HEK293 (cell line): ENCODE data around the gene RHBDL3.

Source experiments
- CTCF ChIA-PET: fragments of 350-600 bp; formaldehyde crosslinking; extraction: SDS; loops from one replicate; lab custom pipeline; 2021; ENCODE audit warnings: antibody characterized with exemption; lab: Yijun Ruan, JAX
- POLR2A ChIA-PET: fragments of 300-600 bp; formaldehyde crosslinking; extraction: SDS; loops from one replicate; lab custom pipeline; 2020; ENCODE audit warnings: antibody characterized with exemption, inconsistent platforms; lab: Yijun Ruan, JAX
- H3K27ac ChIP-seq: fragments of 200-500 bp; sonication (Bioruptor generic); 2 replicates; pipeline ENCODE4 v1.5.1; 2014; ENCODE audit warnings: low read depth, low read length, control low read depth, inconsistent platforms; ENCODE audit errors: extremely low read depth
- H3K36me3 ChIP-seq, 2 experiments: fragments of 200-500 bp in 1 of 2; sonication (Bioruptor generic) in 1 of 2; 1 replicate in 1 of 2; 2 replicates in 1 of 2; pipeline ENCODE4 v1.5.1; 2014 to 2017; ENCODE audit warnings: inconsistent platforms in 2 of 2, low read length in 2 of 2; ENCODE audit not compliant: control insufficient read depth in 2 of 2, insufficient read depth in 1 of 2
- H3K4me1 ChIP-seq: fragments of 200-500 bp; sonication (Bioruptor generic); 2 replicates; pipeline ENCODE4 v1.5.1; 2014; ENCODE audit warnings: mild to moderate bottlenecking, low read length, inconsistent platforms; ENCODE audit not compliant: control insufficient read depth, insufficient read depth
- H3K4me3 ChIP-seq: 2 replicates; pipeline ENCODE4 v1.5.1; 2011; ENCODE audit warnings: low read depth, mild to moderate bottlenecking, control low read depth, low read length, moderate library complexity
- H3K9me3 ChIP-seq: fragments of 200-500 bp; sonication (Bioruptor generic); 2 replicates; pipeline ENCODE4 v1.5.1; 2014; ENCODE audit warnings: low read depth, low read length, inconsistent platforms; ENCODE audit not compliant: control insufficient read depth, insufficient read depth
- GLI2 ChIP-seq: fragments of 450-650 bp; formaldehyde crosslinking; IDR thresholded peaks from 2 replicates; pipeline ENCODE4; 2017; ENCODE audit warnings: missing biosample characterization, missing genetic modification characterization, low read depth, borderline replicate concordance
- GLIS1 ChIP-seq: fragments of 450-650 bp; formaldehyde crosslinking; IDR thresholded peaks from 2 replicates; pipeline ENCODE4 v1.5.1; 2016; ENCODE audit warnings: missing biosample characterization, missing genetic modification characterization
- IKZF3 ChIP-seq: fragments of 450-650 bp; IDR thresholded peaks from 2 replicates; pipeline ENCODE4 v1.5.0; 2018; ENCODE audit warnings: missing biosample characterization, mild to moderate bottlenecking, missing genetic modification characterization, moderate library complexity
- SP7 ChIP-seq: fragments of 450-650 bp; formaldehyde crosslinking; IDR thresholded peaks from 2 replicates; pipeline ENCODE4 v1.5.1; 2016; ENCODE audit warnings: missing biosample characterization, missing genetic modification characterization
- TCF7L2 ChIP-seq: IDR thresholded peaks from 2 replicates; pipeline ENCODE4 v1.6.1; 2011; ENCODE audit warnings: low read depth, mild to moderate bottlenecking, inconsistent platforms, low read length, moderate library complexity, borderline replicate concordance
- WT1 ChIP-seq: fragments of 450-650 bp; formaldehyde crosslinking; IDR thresholded peaks from 2 replicates; pipeline ENCODE4 v1.5.1; 2016; ENCODE audit warnings: missing biosample characterization, missing genetic modification characterization
- ZBTB8A ChIP-seq: fragments of 450-650 bp; formaldehyde crosslinking; IDR thresholded peaks from 2 replicates; pipeline ENCODE4 v1.5.1; 2016; ENCODE audit warnings: missing biosample characterization, missing genetic modification characterization
- ZNF2 ChIP-seq: fragments of 450-650 bp; formaldehyde crosslinking; IDR thresholded peaks from 2 replicates; pipeline ENCODE4 v1.5.1; 2016; ENCODE audit warnings: missing biosample characterization, missing genetic modification characterization
- ZNF354C ChIP-seq: fragments of 450-650 bp; formaldehyde crosslinking; IDR thresholded peaks from 2 replicates; pipeline ENCODE4 v1.5.1; 2016; ENCODE audit warnings: missing biosample characterization, missing genetic modification characterization, low read depth, borderline replicate concordance
- ZNF555 ChIP-seq: fragments of 450-650 bp; formaldehyde crosslinking; conservative IDR thresholded peaks from 2 replicates; pipeline ENCODE4 v1.5.1; 2017; ENCODE audit warnings: missing biosample characterization, mild to moderate bottlenecking, missing genetic modification characterization, inconsistent platforms
- ZNF558 ChIP-seq: fragments of 450-650 bp; formaldehyde crosslinking; IDR thresholded peaks from 2 replicates; pipeline ENCODE4 v1.5.1; 2016; ENCODE audit warnings: missing biosample characterization, missing genetic modification characterization
- ZNF629 ChIP-seq: fragments of 450-650 bp; formaldehyde crosslinking; IDR thresholded peaks from 2 replicates; pipeline ENCODE4 v1.5.1; 2017; ENCODE audit warnings: missing biosample characterization, missing genetic modification characterization
- ZNF843 ChIP-seq: fragments of 450-650 bp; formaldehyde crosslinking; IDR thresholded peaks from 2 replicates; pipeline ENCODE4 v1.5.1; 2016; ENCODE audit warnings: missing biosample characterization, missing genetic modification characterization
- TF ChIP-seq, protein P1 (sequence below): fragments of 450-650 bp; formaldehyde crosslinking; conservative IDR thresholded peaks from 2 replicates; pipeline ENCODE4 v1.5.1; 2016; ENCODE audit warnings: low read depth, missing biosample characterization, missing genetic modification characterization
- TF ChIP-seq, protein P2 (sequence below): fragments of 450-650 bp; formaldehyde crosslinking; IDR thresholded peaks from 2 replicates; pipeline ENCODE4 v1.5.1; 2016; ENCODE audit warnings: missing biosample characterization, missing genetic modification characterization
- TF ChIP-seq, protein P3 (sequence below): IDR thresholded peaks from 2 replicates; pipeline ENCODE4 v1.6.1; 2011; ENCODE audit warnings: mild to moderate bottlenecking, low read depth, low read length, borderline replicate concordance
- TF ChIP-seq, protein P4 (sequence below): fragments of 450-650 bp; formaldehyde crosslinking; IDR thresholded peaks from 2 replicates; pipeline ENCODE4 v1.5.1; 2017; ENCODE audit warnings: missing biosample characterization, missing genetic modification characterization
- TF ChIP-seq, protein P5 (sequence below): fragments of 450-650 bp; formaldehyde crosslinking; IDR thresholded peaks from 2 replicates; pipeline ENCODE4 v1.5.1; 2017; ENCODE audit warnings: missing biosample characterization, missing genetic modification characterization

RHBDL3 gene

DNA sequence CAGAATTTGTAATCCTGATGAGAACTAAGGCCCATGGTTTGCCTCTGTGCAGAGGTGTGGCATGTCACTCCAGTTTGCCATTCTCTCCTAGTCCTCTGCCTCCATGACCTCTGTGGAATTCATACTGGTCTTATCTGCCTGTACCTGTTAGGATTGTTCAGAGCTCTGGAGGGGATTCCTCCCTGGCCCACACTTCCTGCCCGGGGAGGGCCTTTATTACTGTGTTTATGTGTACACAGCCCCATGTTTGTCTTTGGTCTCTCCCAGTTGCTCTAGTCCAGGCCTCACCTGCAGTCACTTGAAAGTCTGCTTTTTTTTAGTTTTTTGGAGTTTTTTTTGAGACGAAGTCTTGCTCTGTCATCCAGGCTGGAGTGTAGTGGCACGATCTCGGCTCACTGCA, 36.4 kb downstream of the RHBDL3 start:
- Histone ChIP-seq H3K36me3 (peaks cover 0 to 4% of the 10 kb centered on the region in 2 experiments; a peak in 2 of 3 replicates), H3K9me3 (no peaks in the 10 kb centered on the region)
- TF ChIP-seq, protein P1, sequence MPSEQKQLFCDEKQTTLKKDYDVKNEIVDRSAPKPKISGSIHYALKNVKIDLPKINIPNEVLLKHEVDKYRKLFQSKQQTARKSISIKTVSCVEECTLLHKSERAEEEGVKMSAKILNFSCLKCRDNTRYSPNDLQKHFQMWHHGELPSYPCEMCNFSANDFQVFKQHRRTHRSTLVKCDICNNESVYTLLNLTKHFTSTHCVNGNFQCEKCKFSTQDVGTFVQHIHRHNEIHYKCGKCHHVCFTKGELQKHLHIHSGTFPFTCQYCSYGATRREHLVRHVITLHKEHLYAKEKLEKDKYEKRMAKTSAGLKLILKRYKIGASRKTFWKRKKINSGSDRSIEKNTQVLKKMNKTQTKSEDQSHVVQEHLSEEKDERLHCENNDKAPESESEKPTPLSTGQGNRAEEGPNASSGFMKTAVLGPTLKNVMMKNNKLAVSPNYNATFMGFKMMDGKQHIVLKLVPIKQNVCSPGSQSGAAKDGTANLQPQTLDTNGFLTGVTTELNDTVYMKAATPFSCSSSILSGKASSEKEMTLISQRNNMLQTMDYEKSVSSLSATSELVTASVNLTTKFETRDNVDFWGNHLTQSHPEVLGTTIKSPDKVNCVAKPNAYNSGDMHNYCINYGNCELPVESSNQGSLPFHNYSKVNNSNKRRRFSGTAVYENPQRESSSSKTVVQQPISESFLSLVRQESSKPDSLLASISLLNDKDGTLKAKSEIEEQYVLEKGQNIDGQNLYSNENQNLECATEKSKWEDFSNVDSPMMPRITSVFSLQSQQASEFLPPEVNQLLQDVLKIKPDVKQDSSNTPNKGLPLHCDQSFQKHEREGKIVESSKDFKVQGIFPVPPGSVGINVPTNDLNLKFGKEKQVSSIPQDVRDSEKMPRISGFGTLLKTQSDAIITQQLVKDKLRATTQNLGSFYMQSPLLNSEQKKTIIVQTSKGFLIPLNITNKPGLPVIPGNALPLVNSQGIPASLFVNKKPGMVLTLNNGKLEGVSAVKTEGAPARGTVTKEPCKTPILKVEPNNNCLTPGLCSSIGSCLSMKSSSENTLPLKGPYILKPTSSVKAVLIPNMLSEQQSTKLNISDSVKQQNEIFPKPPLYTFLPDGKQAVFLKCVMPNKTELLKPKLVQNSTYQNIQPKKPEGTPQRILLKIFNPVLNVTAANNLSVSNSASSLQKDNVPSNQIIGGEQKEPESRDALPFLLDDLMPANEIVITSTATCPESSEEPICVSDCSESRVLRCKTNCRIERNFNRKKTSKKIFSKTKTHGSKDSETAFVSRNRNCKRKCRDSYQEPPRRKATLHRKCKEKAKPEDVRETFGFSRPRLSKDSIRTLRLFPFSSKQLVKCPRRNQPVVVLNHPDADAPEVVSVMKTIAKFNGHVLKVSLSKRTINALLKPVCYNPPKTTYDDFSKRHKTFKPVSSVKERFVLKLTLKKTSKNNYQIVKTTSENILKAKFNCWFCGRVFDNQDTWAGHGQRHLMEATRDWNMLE (tag by site-specific recombination), result no peak
- TF ChIP-seq ZNF354C (no peak), WT1 (tag by site-specific recombination) (peak; percentile 46; the same call in 1 of the 2 replicates), ZNF558 (tag by site-specific recombination) (no peak), ZNF555 (no peak), GLIS1 (peak; percentile 71), GLI2 (tag by site-specific recombination) (no peak), ZNF2 (tag by site-specific recombination) (no peak), ZNF629 (tag by site-specific recombination) (no peak), TCF7L2 (no peak)
- TF ChIP-seq, protein P2, sequence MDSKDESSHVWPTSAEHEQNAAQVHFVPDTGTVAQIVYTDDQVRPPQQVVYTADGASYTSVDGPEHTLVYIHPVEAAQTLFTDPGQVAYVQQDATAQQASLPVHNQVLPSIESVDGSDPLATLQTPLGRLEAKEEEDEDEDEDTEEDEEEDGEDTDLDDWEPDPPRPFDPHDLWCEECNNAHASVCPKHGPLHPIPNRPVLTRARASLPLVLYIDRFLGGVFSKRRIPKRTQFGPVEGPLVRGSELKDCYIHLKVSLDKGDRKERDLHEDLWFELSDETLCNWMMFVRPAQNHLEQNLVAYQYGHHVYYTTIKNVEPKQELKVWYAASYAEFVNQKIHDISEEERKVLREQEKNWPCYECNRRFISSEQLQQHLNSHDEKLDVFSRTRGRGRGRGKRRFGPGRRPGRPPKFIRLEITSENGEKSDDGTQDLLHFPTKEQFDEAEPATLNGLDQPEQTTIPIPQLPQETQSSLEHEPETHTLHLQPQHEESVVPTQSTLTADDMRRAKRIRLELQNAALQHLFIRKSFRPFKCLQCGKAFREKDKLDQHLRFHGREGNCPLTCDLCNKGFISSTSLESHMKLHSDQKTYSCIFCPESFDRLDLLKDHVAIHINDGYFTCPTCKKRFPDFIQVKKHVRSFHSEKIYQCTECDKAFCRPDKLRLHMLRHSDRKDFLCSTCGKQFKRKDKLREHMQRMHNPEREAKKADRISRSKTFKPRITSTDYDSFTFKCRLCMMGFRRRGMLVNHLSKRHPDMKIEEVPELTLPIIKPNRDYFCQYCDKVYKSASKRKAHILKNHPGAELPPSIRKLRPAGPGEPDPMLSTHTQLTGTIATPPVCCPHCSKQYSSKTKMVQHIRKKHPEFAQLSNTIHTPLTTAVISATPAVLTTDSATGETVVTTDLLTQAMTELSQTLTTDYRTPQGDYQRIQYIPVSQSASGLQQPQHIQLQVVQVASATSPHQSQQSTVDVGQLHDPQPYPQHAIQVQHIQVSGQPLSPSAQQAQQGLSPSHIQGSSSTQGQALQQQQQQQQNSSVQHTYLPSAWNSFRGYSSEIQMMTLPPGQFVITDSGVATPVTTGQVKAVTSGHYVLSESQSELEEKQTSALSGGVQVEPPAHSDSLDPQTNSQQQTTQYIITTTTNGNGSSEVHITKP (tag by site-specific recombination), result peak; percentile 63
- TF ChIP-seq, protein P3, sequence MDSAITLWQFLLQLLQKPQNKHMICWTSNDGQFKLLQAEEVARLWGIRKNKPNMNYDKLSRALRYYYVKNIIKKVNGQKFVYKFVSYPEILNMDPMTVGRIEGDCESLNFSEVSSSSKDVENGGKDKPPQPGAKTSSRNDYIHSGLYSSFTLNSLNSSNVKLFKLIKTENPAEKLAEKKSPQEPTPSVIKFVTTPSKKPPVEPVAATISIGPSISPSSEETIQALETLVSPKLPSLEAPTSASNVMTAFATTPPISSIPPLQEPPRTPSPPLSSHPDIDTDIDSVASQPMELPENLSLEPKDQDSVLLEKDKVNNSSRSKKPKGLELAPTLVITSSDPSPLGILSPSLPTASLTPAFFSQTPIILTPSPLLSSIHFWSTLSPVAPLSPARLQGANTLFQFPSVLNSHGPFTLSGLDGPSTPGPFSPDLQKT, result no peak
- TF ChIP-seq, all 188 proteins: peak for 3
- Histone ChIP-seq H3K4me3 (no peak overlapping the region), H3K4me1 (peaks cover 42% of the 10 kb centered on the region), H3K27ac (no peak overlapping the region)
- CTCF ChIA-PET, result interaction anchor here (0.7 kb wide), 1 partner anchor 30 kb away, joined by 4 read pairs; no protein-coding TSS in a partner anchor
- POLR2A ChIA-PET, result no interaction called here

DNA sequence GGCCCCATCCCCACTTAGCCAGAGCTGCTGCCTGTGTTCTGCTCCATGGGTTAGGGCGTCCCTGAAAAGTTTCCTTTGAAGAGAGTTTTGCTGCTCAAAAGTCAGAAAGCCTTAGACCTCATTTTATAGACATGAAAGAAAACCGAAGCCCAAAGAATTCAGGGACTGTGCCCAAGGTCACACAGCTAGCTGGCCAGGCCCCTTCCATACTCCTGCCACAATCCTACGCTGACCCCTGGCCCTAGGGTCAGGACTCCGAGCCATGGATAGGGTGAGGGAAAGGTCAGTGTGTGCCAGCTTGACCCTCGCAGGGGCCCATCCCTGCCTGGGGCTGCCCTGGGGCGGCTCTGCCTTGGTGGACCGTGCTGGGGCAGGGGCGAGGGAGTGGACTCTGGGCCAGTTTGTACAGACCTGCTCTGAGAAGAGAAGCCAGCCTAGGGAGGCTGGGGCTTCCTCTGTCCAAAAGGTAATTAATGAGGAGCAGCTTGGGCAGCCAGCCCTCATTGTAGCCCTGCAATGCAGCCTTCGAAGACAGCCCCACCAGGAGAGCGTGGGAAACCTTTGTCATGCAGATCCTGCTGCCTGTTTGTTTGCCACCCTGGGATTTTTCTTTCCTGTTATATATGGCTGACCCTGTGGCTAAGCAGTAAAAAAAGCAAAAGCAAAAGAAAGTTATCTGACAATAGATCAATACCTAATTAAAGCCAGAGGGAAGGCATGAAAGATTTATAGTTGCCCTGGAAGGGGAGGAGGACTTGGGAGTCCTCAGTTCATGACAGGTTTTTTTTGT, 37.4 kb downstream of the RHBDL3 start:
- H3K27ac ChIP-seq, result peak overlapping the region; percentile 91
- TF ChIP-seq SP7 (tag by site-specific recombination) (peak; percentile 60; the same call in 1 of the 2 replicates), ZNF843 (tag by site-specific recombination) (peak; percentile 83), IKZF3 (tag by site-specific recombination) (peak; percentile 17; the same call in 1 of the 2 replicates), ZBTB8A (peak; percentile 45)
- TF ChIP-seq, protein P4, sequence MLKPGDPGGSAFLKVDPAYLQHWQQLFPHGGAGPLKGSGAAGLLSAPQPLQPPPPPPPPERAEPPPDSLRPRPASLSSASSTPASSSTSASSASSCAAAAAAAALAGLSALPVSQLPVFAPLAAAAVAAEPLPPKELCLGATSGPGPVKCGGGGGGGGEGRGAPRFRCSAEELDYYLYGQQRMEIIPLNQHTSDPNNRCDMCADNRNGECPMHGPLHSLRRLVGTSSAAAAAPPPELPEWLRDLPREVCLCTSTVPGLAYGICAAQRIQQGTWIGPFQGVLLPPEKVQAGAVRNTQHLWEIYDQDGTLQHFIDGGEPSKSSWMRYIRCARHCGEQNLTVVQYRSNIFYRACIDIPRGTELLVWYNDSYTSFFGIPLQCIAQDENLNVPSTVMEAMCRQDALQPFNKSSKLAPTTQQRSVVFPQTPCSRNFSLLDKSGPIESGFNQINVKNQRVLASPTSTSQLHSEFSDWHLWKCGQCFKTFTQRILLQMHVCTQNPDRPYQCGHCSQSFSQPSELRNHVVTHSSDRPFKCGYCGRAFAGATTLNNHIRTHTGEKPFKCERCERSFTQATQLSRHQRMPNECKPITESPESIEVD (tag by site-specific recombination), result peak; percentile 98
- TF ChIP-seq, protein P5, sequence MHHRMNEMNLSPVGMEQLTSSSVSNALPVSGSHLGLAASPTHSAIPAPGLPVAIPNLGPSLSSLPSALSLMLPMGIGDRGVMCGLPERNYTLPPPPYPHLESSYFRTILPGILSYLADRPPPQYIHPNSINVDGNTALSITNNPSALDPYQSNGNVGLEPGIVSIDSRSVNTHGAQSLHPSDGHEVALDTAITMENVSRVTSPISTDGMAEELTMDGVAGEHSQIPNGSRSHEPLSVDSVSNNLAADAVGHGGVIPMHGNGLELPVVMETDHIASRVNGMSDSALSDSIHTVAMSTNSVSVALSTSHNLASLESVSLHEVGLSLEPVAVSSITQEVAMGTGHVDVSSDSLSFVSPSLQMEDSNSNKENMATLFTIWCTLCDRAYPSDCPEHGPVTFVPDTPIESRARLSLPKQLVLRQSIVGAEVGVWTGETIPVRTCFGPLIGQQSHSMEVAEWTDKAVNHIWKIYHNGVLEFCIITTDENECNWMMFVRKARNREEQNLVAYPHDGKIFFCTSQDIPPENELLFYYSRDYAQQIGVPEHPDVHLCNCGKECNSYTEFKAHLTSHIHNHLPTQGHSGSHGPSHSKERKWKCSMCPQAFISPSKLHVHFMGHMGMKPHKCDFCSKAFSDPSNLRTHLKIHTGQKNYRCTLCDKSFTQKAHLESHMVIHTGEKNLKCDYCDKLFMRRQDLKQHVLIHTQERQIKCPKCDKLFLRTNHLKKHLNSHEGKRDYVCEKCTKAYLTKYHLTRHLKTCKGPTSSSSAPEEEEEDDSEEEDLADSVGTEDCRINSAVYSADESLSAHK (tag by site-specific recombination), result peak; percentile 73

More for the DNA sequence above, 37.4 kb downstream of the RHBDL3 start:
- ChIA-PET POLR2A (interaction anchor here (0.6 kb wide), 1 partner anchor 897 kb away, joined by 4 read pairs; no protein-coding TSS in a partner anchor), CTCF (interaction anchor here (0.6 to 0.9 kb wide), 3 partner anchors 17 to 356 kb away, joined by 3 read pairs; no protein-coding TSS in a partner anchor)
- peaks cover 40% of the 10 kb centered on the region for H3K4me1 ChIP-seq
- peaks cover 0 to 14% of the 10 kb centered on the region in 2 experiments; a peak in 1 of 3 replicates for H3K36me3 ChIP-seq
- H3K9me3 ChIP-seq, result no peaks in the 10 kb centered on the region
- no peak overlapping the region for H3K4me3 ChIP-seq
